ENCODE measurements around the gene ZNF444. TPM values are rescaled to one million over a fixed set of nuclear protein-coding genes. Genes with fewer than 3 reads are reported as not detected.

ZNF444 gene
- total and polyA plus RNA-seq, 2 of the 4 experiments (the other 2 are of a cell fraction) = 2.5 to 20.3 TPM

DNA sequence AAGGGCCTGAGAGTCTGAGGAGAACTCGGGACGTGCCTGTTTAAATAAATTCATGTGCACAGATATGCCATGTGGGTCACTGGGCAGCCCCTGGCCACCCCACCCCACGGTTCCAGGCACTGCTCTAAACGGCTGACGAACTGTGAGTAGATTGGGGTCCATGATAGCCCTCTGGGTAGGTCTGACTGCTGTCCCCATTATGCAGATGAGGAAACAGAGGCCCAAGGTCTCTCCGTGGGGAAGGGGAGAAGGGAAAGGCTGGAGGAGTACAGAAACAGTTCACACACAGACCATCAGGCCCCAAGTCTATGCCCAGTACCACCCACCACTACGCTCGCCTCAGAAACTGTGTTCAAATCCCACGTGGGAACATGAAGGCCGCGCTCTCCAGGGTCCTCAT lies 34.1 kb upstream of the ZNF444 start:
- Histone ChIP-seq H3K36me3 (ENCODE audit: control insufficient read depth, insufficient read depth, low read length) (peaks cover 4% of the 10 kb centered on the region; the same call in 1 of the 2 replicates), H3K23ac (ENCODE audit: low read depth, low read length) (no peak overlapping the region), H4K20me1 (ENCODE audit: insufficient read depth, low read length) (peaks cover 83% of the 10 kb centered on the region), H3K4me2 (ENCODE audit: low read depth, low read length) (no peak overlapping the region), H3K14ac (replicated peaks; ENCODE audit: low read depth, low read length) (no peak overlapping the region), H3K79me1 (ENCODE audit: low read depth in 1 of 2, low read length in 2 of 2) (peaks cover 3 to 49% of the 10 kb centered on the region in 2 experiments; a peak in 3 of 4 replicates), H4K5ac (ENCODE audit: low read depth, low read length) (no peak overlapping the region), H2BK120ac (ENCODE audit: low read depth, low read length) (no peak overlapping the region), H3K56ac (ENCODE audit: extremely low read depth, insufficient read depth, low read length) (no peak overlapping the region), H3K9me3 (ENCODE audit: control insufficient read depth, insufficient read depth, low read length) (no peaks in the 10 kb centered on the region), H2BK15ac (ENCODE audit: low read depth, low read length) (no peak overlapping the region), H3K9me1 (ENCODE audit: insufficient read depth, low read length) (peaks cover 5% of the 10 kb centered on the region; the same call in 1 of the 2 replicates), H3K27ac (ENCODE audit: insufficient read depth, low read length) (no peak overlapping the region), H3K9ac (ENCODE audit: low read depth, low read length) (no peak overlapping the region), H2BK5ac (ENCODE audit: low read depth, low read length, poor library complexity, severe bottlenecking) (no peak overlapping the region), H3K4ac (ENCODE audit: low read depth, low read length) (no peak overlapping the region), H3K18ac (ENCODE audit: low read depth, low read length) (no peak overlapping the region), H3K4me3 (ENCODE audit: insufficient read depth, low read depth, low read length) (no peak overlapping the region), H3K4me1 (ENCODE audit: control insufficient read depth, insufficient read depth, low read length) (peaks cover 27% of the 10 kb centered on the region), H3K27me3 (ENCODE audit: control insufficient read depth, insufficient read depth, low read length) (no peaks in the 10 kb centered on the region), H2AK5ac (ENCODE audit: low read depth, low read length) (no peak overlapping the region), H2AFZ (replicated peaks; ENCODE audit: low read length, poor library complexity) (no peak overlapping the region), H2BK20ac (ENCODE audit: low read depth, low read length) (no peak overlapping the region), H4K91ac (ENCODE audit: insufficient read depth, low read depth, low read length) (no peak overlapping the region), H4K8ac (ENCODE audit: low read depth in 2 of 2, low read length in 2 of 2) (no peak overlapping the region), H2AK9ac (replicated peaks; ENCODE audit: low read depth, low read length, poor library complexity) (no peak overlapping the region)
- WGBS, 2 experiments (ENCODE audit: extremely low coverage in 2 of 2, insufficient read length in 1 of 2) = no CpG with 5 or more reads among the region's 11 CpGs
- CTCF ChIA-PET = interaction anchor here (0.6 kb wide), 1 partner anchor 778 kb away, joined by 4 read pairs; no protein-coding TSS in a partner anchor
- no peak for TF ChIP-seq MAZ (IDR thresholded peaks at IDR 0.05; ENCODE audit: borderline replicate concordance, low read depth, low read length)
- no peak for TF ChIP-seq POLR2A (IDR thresholded peaks at IDR 0.05; ENCODE audit: low read depth, low read length)
- no peak for TF ChIP-seq CEBPB (IDR thresholded peaks at IDR 0.05; ENCODE audit: low read depth, low read length)
- TF ChIP-seq, protein P1, sequence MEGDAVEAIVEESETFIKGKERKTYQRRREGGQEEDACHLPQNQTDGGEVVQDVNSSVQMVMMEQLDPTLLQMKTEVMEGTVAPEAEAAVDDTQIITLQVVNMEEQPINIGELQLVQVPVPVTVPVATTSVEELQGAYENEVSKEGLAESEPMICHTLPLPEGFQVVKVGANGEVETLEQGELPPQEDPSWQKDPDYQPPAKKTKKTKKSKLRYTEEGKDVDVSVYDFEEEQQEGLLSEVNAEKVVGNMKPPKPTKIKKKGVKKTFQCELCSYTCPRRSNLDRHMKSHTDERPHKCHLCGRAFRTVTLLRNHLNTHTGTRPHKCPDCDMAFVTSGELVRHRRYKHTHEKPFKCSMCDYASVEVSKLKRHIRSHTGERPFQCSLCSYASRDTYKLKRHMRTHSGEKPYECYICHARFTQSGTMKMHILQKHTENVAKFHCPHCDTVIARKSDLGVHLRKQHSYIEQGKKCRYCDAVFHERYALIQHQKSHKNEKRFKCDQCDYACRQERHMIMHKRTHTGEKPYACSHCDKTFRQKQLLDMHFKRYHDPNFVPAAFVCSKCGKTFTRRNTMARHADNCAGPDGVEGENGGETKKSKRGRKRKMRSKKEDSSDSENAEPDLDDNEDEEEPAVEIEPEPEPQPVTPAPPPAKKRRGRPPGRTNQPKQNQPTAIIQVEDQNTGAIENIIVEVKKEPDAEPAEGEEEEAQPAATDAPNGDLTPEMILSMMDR (conservative IDR thresholded peaks at IDR 0.05; ENCODE audit: low read depth, low read length) = no peak
- TF ChIP-seq, protein P2, sequence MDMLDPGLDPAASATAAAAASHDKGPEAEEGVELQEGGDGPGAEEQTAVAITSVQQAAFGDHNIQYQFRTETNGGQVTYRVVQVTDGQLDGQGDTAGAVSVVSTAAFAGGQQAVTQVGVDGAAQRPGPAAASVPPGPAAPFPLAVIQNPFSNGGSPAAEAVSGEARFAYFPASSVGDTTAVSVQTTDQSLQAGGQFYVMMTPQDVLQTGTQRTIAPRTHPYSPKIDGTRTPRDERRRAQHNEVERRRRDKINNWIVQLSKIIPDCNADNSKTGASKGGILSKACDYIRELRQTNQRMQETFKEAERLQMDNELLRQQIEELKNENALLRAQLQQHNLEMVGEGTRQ (IDR thresholded peaks at IDR 0.05; ENCODE audit: low read depth, low read length) = no peak
- TF ChIP-seq RAD21 (IDR thresholded peaks at IDR 0.05; ENCODE audit: low read length) = no peak
- no peak for TF ChIP-seq MXI1 (IDR thresholded peaks at IDR 0.05; ENCODE audit: borderline replicate concordance, low read depth, low read length)
- TF ChIP-seq MAFK (IDR thresholded peaks at IDR 0.05; ENCODE audit: low read depth, low read length) = no peak
- no peak for TF ChIP-seq FOS (IDR thresholded peaks at IDR 0.05; ENCODE audit: low read depth, low read length)
- TF ChIP-seq CHD1 (IDR thresholded peaks at IDR 0.05; ENCODE audit: low read depth, low read length) = no peak
- no peak for TF ChIP-seq SMC3 (IDR thresholded peaks at IDR 0.05; ENCODE audit: low read depth, low read length)
- no peak for TF ChIP-seq BHLHE40 (IDR thresholded peaks at IDR 0.05; ENCODE audit: low read depth, low read length)
- TF ChIP-seq, protein P3, sequence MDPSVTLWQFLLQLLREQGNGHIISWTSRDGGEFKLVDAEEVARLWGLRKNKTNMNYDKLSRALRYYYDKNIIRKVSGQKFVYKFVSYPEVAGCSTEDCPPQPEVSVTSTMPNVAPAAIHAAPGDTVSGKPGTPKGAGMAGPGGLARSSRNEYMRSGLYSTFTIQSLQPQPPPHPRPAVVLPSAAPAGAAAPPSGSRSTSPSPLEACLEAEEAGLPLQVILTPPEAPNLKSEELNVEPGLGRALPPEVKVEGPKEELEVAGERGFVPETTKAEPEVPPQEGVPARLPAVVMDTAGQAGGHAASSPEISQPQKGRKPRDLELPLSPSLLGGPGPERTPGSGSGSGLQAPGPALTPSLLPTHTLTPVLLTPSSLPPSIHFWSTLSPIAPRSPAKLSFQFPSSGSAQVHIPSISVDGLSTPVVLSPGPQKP (IDR thresholded peaks at IDR 0.05; ENCODE audit: borderline replicate concordance, low read depth, low read length) = no peak
- TF ChIP-seq RFX5 (IDR thresholded peaks at IDR 0.05; ENCODE audit: low read depth, low read length) = no peak
- no peak for TF ChIP-seq RCOR1 (IDR thresholded peaks at IDR 0.05; ENCODE audit: insufficient replicate concordance, low read length)
- intact Hi-C loops (cut with micrococcal nuclease) = no loop called here
- DNase-seq (no peak), ATAC-seq (ENCODE audit: low read depth) (no peak)
- dilution Hi-C loops (cut with HindIII; ENCODE audit: low sequenced_read_pairs, unreplicated experiment) = no loop called here
- POLR2A ChIA-PET (ENCODE audit: unreplicated experiment) = no interaction called here
- in situ Hi-C loops (cut with MboI; ENCODE audit: low sequenced_read_pairs) = no loop called here
- no TSS peak for BruUV-seq (replicated peaks)
